ENCODE results near the gene RUSC1. TPM values are rescaled to one million over a fixed set of nuclear protein-coding genes. Genes with fewer than 3 reads are reported as not detected.

RUSC1 gene
- total RNA-seq, 1 experiment from 2014 or later: 69.2 TPM

- H3K9ac ChIP-seq (ENCODE audit: low read length): no peak overlapping the region
These were observed 14.8 kb upstream of the RUSC1 start for GRCh38 chr1:155305881-155306391.

More at GRCh38 chr1:155305881-155306391, 14.8 kb upstream of the RUSC1 start:
- Histone ChIP-seq H3K4me2 (ENCODE audit: low read length) (peak overlapping the region; percentile 15; the same call in 1 of the 2 replicates), H2AFZ (ENCODE audit: low read depth, low read length, poor library complexity, severe bottlenecking) (no peak overlapping the region), H3K9me3 (ENCODE audit: control insufficient read depth in 1 of 2, insufficient read depth in 1 of 2, low read depth in 1 of 2, low read length in 2 of 2) (no peaks in the 10 kb centered on the region), H3K27ac (ENCODE audit: low read depth, low read length) (no peak overlapping the region), H3K9me2 (ENCODE audit: insufficient read depth) (no peaks in the 10 kb centered on the region), H3K4me3 (replicated peaks in 1 of 2; ENCODE audit: low read depth in 1 of 2, low read length in 2 of 2) (no peak overlapping the region), H3K27me3 (ENCODE audit: insufficient read depth, low read length) (no peaks in the 10 kb centered on the region), H3K4me1 (ENCODE audit: control insufficient read depth in 1 of 2, insufficient read depth in 2 of 2, low read length in 2 of 2) (peaks cover 8 to 26% of the 10 kb centered on the region in 2 experiments; a peak in 3 of 4 replicates), H3K79me2 (ENCODE audit: insufficient read depth, low read length) (peaks cover 23% of the 10 kb centered on the region), H4K20me1 (ENCODE audit: insufficient read depth) (no peaks in the 10 kb centered on the region), H3K36me3 (ENCODE audit: control insufficient read depth in 1 of 2, insufficient read depth in 2 of 2, low read length in 2 of 2) (0 out of 4 replicates have a peak, but pooled peaks cover 0 to 4% of the 10 kb centered on the region in 2 experiments)
- BruUV-seq (replicated peaks): no TSS peak
- POLR2A ChIA-PET: no interaction called here
- TF ChIP-seq TCF7L2 (IDR thresholded peaks at IDR 0.05; ENCODE audit: borderline replicate concordance, extremely low read depth, insufficient read depth, insufficient read length): no peak
- no peak for TF ChIP-seq JUND (IDR thresholded peaks at IDR 0.05)
- no peak for TF ChIP-seq POLR2AphosphoS5 (IDR thresholded peaks at IDR 0.05; ENCODE audit: low read depth, low read length)
- TF ChIP-seq CBX3 (IDR thresholded peaks at IDR 0.05; ENCODE audit: low read depth): no peak
- TF ChIP-seq CTCF (IDR thresholded peaks at IDR 0.05 in 2 of 3, conservative IDR thresholded peaks at IDR 0.05 in 1 of 3; ENCODE audit: borderline replicate concordance in 1 of 3, insufficient read depth in 1 of 3, low read depth in 2 of 3, low read length in 2 of 3): no peak
- no peak for TF ChIP-seq CEBPB (IDR thresholded peaks at IDR 0.05; ENCODE audit: low read depth)
- TF ChIP-seq EZH2 (IDR thresholded peaks at IDR 0.05): no peak
- no peak for TF ChIP-seq YY1 (IDR thresholded peaks at IDR 0.05; ENCODE audit: extremely low read depth, insufficient replicate concordance, low read depth, low read length)
- TF ChIP-seq ZNF274 (IDR thresholded peaks at IDR 0.05; ENCODE audit: low read depth, low read length): no peak
- no peak for TF ChIP-seq MAX (IDR thresholded peaks at IDR 0.05)
- no peak for TF ChIP-seq SIN3A (IDR thresholded peaks at IDR 0.05; ENCODE audit: low read depth)
- TF ChIP-seq ZFX (IDR thresholded peaks at IDR 0.05): no peak
- no peak for TF ChIP-seq EZH2phosphoT487 (IDR thresholded peaks at IDR 0.05; ENCODE audit: borderline replicate concordance)
- no peak for TF ChIP-seq REST (IDR thresholded peaks at IDR 0.05; ENCODE audit: low read depth)
- intact Hi-C loops (cut with micrococcal nuclease): loop anchor here (5.0 kb wide), 1 partner anchor 54 kb away; no protein-coding TSS in a partner anchor
- no peak for DNase-seq (ENCODE audit: low read depth, low spot score)
- no peak for ATAC-seq
- RAD21 ChIA-PET (ENCODE audit: low non-redundant PET in 1 of 2, low total read pairs in 2 of 2, uncharacterized antibody in 2 of 2, unreplicated experiment in 2 of 2): no interaction called here
- CTCF ChIA-PET: no interaction called here

Measured in HCT116 (cell line).